NCI-H2107 treated with DMSO at 0.1 percent for 48 hours (cell line): ENCODE results near the gene SUMO4.
"Not testable (repeated sequence)": the region's sequence is repeated elsewhere in the genome, so short reads cannot be mapped to it uniquely, and the experiment has no call there.

Experiments
- DNase-seq: peaks from one replicate; lab custom pipeline; 2025; ENCODE audit not compliant: unreplicated experiment; lab: John Stamatoyannopoulos, UW

SUMO4 gene

GRCh38 chr6:149431905-149432775, 32.1 kb downstream of the SUMO4 start:
- peak; percentile 73 for DNase-seq

GRCh38 chr6:149433405-149433804, 33.3 kb downstream of the SUMO4 start:
- no peak for DNase-seq

GRCh38 chr6:149433881-149434280, 33.8 kb downstream of the SUMO4 start:
- DNase-seq = no peak

GRCh38 chr6:149435919-149436586, 36.0 kb downstream of the SUMO4 start:
- no peak for DNase-seq

- DNase-seq = no peak
These were observed 36.6 kb downstream of the SUMO4 start for GRCh38 chr6:149436647-149437046.

- no peak for DNase-seq
These were observed 37.1 kb downstream of the SUMO4 start for GRCh38 chr6:149437212-149437611.

GRCh38 chr6:149438855-149439254, 38.8 kb downstream of the SUMO4 start:
- DNase-seq = no peak

GRCh38 chr6:149439626-149440025, 39.6 kb downstream of the SUMO4 start:
- no peak for DNase-seq

GRCh38 chr6:149440735-149441671, 40.9 kb downstream of the SUMO4 start:
- no peak for DNase-seq

- DNase-seq = no peak
These were observed 41.7 kb downstream of the SUMO4 start for GRCh38 chr6:149441740-149442139.

GRCh38 chr6:149443411-149444181, 43.5 kb downstream of the SUMO4 start:
- no peak for DNase-seq

- DNase-seq = not testable (repeated sequence)
These were observed 44.5 kb downstream of the SUMO4 start for GRCh38 chr6:149444360-149445094.

GRCh38 chr6:149445095-149445466, 45.0 kb downstream of the SUMO4 start:
- DNase-seq = no peak

GRCh38 chr6:149445573-149445972, 45.5 kb downstream of the SUMO4 start:
- no peak for DNase-seq

- DNase-seq = no peak
These were observed 46.8 kb downstream of the SUMO4 start for GRCh38 chr6:149446791-149447376.

- DNase-seq = no peak
These were observed 48.9 kb downstream of the SUMO4 start for GRCh38 chr6:149448821-149449453.

- no peak for DNase-seq
These were observed 50.0 kb downstream of the SUMO4 start for GRCh38 chr6:149449831-149450678.
